NOMO-1 treated with DMSO at 0.1 percent for 48 hours (cell line): ENCODE measurements around the gene SLC19A1.

Experiments used
- DNase-seq: peaks from one replicate; lab custom pipeline; 2025; ENCODE audit not compliant: unreplicated experiment; lab: John Stamatoyannopoulos, UW

The SLC19A1 gene

DNA sequence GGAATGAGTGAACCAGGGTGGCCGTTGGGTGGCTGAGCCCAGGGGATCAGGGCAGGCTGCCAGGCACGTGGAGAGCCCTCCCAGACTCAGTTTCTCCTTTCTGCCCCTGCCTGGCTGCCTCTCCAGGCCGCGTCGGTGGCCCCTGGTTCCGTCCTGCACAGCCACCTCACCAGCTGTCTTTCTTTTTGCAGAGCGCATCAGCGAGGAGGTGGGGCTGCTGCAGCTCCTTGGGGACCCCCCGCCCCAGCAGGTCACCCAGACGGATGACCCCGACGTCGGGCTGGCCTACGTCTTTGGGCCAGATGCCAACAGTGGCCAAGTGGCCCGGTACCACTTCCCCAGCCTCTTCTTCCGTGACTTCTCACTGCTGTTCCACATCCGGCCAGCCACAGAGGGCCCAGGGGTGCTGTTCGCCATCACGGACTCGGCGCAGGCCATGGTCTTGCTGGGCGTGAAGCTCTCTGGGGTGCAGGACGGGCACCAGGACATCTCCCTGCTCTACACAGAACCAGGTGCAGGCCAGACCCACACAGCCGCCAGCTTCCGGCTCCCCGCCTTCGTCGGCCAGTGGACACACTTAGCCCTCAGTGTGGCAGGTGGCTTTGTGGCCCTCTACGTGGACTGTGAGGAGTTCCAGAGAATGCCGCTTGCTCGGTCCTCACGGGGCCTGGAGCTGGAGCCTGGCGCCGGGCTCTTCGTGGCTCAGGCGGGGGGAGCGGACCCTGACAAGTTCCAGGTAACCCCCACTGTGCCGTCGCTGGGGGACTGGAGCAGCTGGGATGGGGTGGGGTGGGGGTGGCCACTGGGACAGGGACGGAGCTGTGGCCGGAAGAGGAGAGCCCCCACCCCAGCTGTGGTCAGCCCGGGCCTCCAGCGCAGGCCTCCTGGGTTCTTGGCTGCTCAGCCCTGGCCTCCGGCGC, 73.9 kb downstream of the SLC19A1 start:
- no peak for DNase-seq

- no peak for DNase-seq
Observed at GRCh38 chr21:45467221-45467779, 74.9 kb downstream of the SLC19A1 start.

DNA sequence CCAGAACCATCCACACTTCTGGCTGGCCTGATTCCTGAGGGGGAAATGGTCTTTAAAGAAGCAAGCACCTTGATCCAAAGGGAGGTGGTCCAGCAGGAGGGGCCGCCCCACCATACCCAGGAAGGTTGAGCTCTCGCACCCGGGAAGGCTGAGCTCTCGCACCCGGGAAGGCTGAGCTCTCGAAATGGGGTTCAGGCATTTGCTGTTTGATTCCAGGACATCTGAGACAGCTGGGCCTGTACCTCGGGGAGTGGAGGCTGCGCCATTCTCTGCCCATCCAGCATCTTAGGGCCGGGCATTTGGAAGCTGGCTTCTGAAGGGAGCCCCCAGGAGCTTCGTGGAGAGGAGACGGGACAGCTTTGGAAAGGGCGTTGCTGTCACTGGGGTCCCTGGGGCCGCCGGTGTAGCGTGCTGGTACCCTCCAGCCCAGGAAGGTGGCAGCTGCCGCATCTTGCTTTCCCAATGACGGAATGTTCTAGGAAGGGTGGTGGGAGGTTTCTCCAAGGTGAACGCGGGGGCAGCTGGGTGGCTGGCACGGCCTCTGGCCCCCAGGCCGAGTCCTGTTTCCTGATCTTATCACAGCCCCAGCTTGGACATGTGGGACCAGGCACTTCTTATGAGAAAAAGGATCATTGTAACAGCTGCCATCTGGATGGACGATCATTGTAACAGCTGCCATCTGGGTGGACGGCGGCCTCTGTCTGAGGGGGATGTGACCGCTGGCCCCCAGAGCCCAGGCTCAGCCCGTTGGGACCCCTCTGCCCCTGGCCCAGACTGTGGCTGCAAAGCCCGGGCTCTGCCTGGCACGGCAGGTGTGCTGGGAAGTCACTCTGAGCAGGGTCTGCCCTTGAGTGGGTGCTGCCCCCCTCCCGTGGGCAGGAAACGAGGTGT, 75.7 kb downstream of the SLC19A1 start:
- DNase-seq: no peak

GRCh38 chr21:45465611-45466329, 76.5 kb downstream of the SLC19A1 start:
- DNase-seq: no peak

GRCh38 chr21:45465105-45465504, 77.1 kb downstream of the SLC19A1 start:
- DNase-seq: no peak

DNA sequence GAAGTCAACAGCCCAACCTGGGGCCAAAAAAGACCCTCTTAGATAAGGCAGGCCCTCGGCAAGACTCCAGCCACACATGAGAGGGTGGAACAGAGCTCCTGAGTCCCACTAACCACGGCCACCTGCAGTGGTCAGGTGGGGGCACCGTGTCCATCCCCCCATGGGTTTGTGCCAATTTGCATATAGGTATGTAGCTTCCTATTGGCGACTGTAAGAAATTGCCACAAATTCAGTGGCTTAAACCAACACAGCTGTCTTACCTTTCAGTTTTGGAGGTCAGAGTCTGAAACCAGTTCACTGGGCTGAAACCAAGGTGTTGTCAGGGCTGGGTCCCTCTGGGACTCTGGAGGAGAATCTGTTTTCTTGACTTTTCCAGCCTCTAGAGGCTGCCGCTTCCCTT, 77.9 kb downstream of the SLC19A1 start:
- no peak for DNase-seq

GRCh38 chr21:45463871-45464270, 78.4 kb downstream of the SLC19A1 start:
- DNase-seq: no peak

- DNase-seq: no peak
Observed at GRCh38 chr21:45461806-45462341, 80.4 kb downstream of the SLC19A1 start.

GRCh38 chr21:45461369-45461750, 80.9 kb downstream of the SLC19A1 start:
- DNase-seq: no peak

GRCh38 chr21:45460611-45461368, 81.5 kb downstream of the SLC19A1 start:
- DNase-seq: no peak

DNA sequence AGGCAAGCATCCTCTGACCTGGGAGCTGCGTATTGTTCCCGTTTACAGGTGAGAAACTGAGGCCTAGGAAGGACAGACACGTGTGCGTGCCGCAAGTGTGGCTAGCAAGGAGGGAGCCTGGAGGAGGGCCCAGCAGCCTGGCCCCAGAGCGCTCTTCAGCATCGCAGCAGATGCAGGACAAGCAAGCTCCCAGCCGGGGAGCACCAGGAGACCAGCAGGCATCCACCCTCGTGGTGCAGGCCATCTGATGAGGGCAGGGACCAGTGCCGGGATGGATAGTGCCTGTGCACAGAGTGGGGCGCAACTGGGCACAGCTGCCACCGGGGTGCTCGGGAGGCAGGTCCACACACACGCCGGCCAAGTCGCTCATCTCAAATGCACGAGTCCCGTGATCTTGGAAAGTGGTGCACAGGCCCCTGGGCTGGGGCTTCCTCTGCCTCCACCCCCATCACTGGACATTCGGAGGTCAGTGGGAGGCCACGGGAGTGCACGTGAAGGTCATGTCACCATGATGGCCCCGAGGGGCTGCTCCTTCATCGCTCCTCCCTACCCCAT, 82.2 kb downstream of the SLC19A1 start:
- DNase-seq: no peak

GRCh38 chr21:45459171-45460010, 82.8 kb downstream of the SLC19A1 start:
- DNase-seq: no peak

DNA sequence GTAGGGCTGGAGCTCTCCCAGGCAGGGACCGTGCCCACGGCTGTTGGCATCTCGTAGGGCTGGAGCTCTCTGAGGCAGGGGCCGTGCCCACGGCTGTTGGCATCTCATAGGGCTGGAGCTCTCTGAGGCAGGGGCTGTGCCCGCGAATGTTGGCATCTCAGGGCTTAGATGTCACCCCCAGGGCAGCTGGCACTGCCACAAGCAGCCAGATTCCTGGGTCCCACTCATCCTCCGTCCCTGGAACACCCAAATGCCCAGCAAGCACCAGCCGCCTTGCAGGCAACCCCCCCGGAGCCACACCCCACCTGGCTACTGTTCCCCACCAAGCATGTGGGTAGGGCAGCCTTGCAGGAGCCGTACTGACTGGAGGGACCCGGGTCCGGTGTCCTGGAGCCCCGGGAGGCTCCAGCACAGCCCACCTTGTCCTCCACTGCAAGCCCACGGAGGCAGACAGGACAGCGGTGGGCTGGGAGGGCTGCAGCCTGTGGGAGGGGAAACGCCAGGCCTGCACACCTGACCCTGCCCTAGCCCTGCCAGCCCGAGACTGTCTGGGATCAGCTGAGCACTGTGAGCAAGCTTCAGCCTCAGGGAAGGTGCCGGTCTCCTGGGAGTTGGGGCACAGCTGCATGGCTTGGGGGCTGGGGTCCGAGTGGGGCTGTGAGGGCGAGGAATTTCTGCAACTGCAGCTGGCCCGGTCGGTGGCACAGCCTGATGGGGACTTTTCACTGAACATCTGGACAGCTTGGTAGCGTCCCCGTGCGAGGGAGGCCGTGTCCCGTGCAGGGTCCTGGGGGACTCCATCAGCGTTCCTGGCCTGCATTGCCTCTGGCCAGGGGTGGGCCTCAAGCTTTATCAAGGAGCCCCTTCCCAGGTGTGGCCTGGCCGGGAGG, 83.7 kb downstream of the SLC19A1 start:
- no peak for DNase-seq

- DNase-seq: no peak
Observed at GRCh38 chr21:45457832-45458172, 84.4 kb downstream of the SLC19A1 start.

- no peak for DNase-seq
Observed at GRCh38 chr21:45457161-45457831, 84.9 kb downstream of the SLC19A1 start.

- DNase-seq: no peak
Observed at GRCh38 chr21:45456584-45457160, 85.6 kb downstream of the SLC19A1 start.
